GM12891 (cell line): ENCODE measurements around the gene RETSAT.
"Not testable (repeated sequence)": the region's sequence is repeated elsewhere in the genome, so short reads cannot be mapped to it uniquely, and the experiment has no call there.

Experiments
- DNase-seq: peaks from one replicate; pipeline ENCODE4 v3.0.0; 2011; ENCODE audit warnings: low spot score; ENCODE audit not compliant: insufficient read length
- FAIRE-seq: peaks from 2 replicates; lab custom pipeline; 2011; peaks lifted over from hg19 to GRCh38; lab: Jason Lieb, UNC
- PAX5 ChIP-seq: IDR thresholded peaks from 2 replicates; pipeline ENCODE4 v1.6.1; 2011; ENCODE audit warnings: low read length, moderate library complexity, mild to moderate bottlenecking; ENCODE audit not compliant: insufficient read depth, severe bottlenecking
- POLR2A ChIP-seq: IDR thresholded peaks from 2 replicates; pipeline ENCODE4 v1.6.1; 2011; ENCODE audit warnings: low read depth, low read length, control low read depth
- POLR2AphosphoS5 ChIP-seq: IDR thresholded peaks from 2 replicates; pipeline ENCODE4 v1.6.1; 2011; ENCODE audit warnings: low read depth, low read length, control low read depth
- POU2F2 ChIP-seq: IDR thresholded peaks from 2 replicates; pipeline ENCODE4 v1.6.1; 2011; ENCODE audit warnings: low read depth, mild to moderate bottlenecking, control low read depth, low read length, moderate library complexity
- SPI1 ChIP-seq: IDR thresholded peaks from 2 replicates; pipeline ENCODE4 v1.6.1; 2011; ENCODE audit warnings: low read depth, low read length, control low read depth
- TAF1 ChIP-seq: IDR thresholded peaks from 2 replicates; pipeline ENCODE4 v1.6.1; 2011; ENCODE audit warnings: low read depth, low read length, control low read depth

The RETSAT gene

GRCh38 chr2:85324639-85325465 is 29.5 kb downstream of the RETSAT start:
- no peak for TF ChIP-seq POLR2AphosphoS5
- TF ChIP-seq POU2F2 = no peak
- TF ChIP-seq TAF1 = no peak
- no peak for TF ChIP-seq SPI1
- no peak for TF ChIP-seq PAX5
- TF ChIP-seq POLR2A = no peak
- FAIRE-seq = no peak
- no peak for DNase-seq

DNA sequence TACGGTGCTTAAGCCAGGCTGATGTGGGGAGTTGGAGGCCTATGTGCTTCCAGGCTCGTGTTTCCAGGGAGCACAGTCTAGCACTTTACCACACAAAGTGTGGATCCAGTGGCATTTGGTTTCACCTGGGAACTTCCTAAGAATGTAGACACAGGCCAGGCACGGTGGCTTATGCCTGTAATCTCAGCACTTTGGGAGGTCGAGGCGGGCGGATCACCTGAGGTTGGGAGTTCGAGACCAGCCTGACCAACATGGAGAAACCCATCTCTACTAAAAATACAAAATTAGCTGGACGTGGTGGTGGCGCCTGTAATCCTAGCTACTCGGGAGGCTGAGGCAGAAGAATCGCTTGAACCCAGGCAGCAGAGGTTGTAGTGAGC is 30.4 kb downstream of the RETSAT start:
- FAIRE-seq = not testable (repeated sequence)

GRCh38 chr2:85323351-85323987 is 30.9 kb downstream of the RETSAT start:
- no peak for TF ChIP-seq SPI1
- TF ChIP-seq PAX5 = no peak
- DNase-seq = no peak
- FAIRE-seq = no peak

More for the DNA sequence above, 30.4 kb downstream of the RETSAT start:
- DNase-seq = not testable (repeated sequence)

GRCh38 chr2:85319796-85320195 is 34.5 kb downstream of the RETSAT start:
- DNase-seq = no peak
- no peak for FAIRE-seq

GRCh38 chr2:85318222-85319074 is 35.9 kb downstream of the RETSAT start:
- no peak for DNase-seq
- TF ChIP-seq SPI1 (no peak), TAF1 (no peak), PAX5 (no peak), POLR2AphosphoS5 (no peak; the same call in 1 of the 2 replicates), POLR2A (no peak), POU2F2 (no peak)
- FAIRE-seq = no peak

More at GRCh38 chr2:85319796-85320195, 34.5 kb downstream of the RETSAT start:
- no peak for TF ChIP-seq TAF1

DNA sequence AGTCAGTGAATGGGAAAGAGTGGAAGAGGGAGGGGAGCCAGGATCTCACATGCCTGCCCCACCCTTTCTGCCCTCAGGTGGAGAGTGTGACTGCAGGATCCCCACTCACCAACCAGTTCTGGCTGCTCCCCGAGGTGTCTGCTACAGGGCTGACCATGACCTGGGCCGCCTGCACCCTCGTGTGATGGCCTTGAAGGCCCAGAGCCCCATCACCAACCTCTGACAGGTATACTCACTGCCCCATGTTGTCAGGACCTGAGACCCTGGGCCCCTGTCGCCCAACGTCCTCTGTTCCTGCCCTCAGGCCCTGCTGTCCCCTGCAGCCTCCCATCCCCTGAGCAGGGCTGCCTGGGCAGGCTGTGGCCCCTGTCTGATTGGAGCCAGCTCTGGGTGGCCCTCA is 38.4 kb downstream of the RETSAT start:
- DNase-seq, FAIRE-seq: not testable (repeated sequence)

DNA sequence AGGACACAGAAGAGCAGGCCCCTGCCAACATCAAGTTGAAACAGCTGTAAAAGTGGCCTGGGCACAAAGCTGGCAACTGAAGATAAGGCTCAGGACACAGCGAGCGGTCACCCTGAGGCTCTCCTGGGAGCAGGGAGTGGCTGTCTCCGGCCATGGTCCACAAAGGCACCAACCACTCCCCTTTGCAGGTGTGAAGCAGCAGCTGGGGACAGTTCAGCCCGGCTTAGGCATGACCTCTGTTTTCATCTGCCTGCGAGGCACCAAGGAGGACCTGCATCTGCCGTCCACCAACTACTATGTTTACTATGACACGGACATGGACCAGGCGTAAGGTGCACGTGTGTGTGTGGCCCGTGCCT is 39.5 kb downstream of the RETSAT start:
- DNase-seq (no peak), FAIRE-seq (no peak)
- TF ChIP-seq POLR2A (0 out of 2 replicates have a peak, but pooled peaks have one; percentile 17), PAX5 (no peak), POLR2AphosphoS5 (peak; percentile 26; the same call in 1 of the 2 replicates), SPI1 (no peak), POU2F2 (no peak), TAF1 (no peak)

DNA sequence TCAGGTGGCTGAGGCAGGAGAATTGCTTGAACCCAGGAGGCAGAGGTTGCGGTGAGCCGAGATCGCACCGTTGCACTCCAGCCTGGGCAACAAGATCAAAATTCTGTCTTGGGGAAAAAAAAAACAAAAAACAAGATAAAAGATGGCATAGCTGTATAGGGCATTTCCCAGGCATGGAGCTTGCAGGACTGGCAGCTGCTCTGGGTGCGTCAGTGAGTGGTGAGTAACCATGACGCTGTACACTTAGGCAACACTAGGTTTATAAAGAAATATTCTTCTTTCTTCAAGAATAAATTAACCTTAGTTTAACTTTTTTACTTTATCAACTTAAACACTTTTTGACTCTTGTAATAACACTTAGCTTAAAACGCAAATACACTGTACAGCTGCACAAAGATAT is 41.9 kb downstream of the RETSAT start:
- TF ChIP-seq POU2F2 (no peak), POLR2AphosphoS5 (no peak), PAX5 (no peak), TAF1 (no peak), SPI1 (no peak), POLR2A (no peak)
- DNase-seq (no peak), FAIRE-seq (no peak)

DNA sequence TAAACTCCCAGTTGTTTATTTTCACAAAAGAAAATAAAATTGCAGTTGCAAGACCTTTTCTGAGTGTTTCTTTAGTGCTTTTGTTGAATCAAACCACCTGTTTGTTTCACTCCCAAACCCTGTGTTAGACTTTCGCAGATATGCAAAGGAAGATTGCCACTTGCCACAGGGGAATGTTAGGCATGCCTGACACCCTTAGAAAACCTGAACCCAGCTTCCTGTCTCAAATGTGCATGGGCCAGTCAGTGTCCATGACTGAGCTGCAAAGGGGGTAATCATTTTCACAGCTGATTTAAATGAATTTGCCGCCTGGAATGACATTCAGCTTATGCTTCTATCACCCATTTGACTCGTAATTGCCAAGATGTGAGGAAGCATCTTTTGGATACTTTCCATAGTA is 44.0 kb downstream of the RETSAT start:
- TF ChIP-seq POU2F2 = no peak
- TF ChIP-seq TAF1 = no peak
- TF ChIP-seq PAX5 = no peak
- FAIRE-seq (no peak), DNase-seq (no peak)

GRCh38 chr2:85309699-85310321 is 44.5 kb downstream of the RETSAT start:
- no peak for DNase-seq
- no peak for TF ChIP-seq SPI1
- TF ChIP-seq POLR2A = no peak
- TF ChIP-seq POLR2AphosphoS5 = no peak
- no peak for TF ChIP-seq POU2F2
- no peak for TF ChIP-seq TAF1
- no peak for TF ChIP-seq PAX5
- no peak for FAIRE-seq
